Measurements from ENCODE around the gene KCNQ1OT1.

KCNQ1OT1 gene

DNA sequence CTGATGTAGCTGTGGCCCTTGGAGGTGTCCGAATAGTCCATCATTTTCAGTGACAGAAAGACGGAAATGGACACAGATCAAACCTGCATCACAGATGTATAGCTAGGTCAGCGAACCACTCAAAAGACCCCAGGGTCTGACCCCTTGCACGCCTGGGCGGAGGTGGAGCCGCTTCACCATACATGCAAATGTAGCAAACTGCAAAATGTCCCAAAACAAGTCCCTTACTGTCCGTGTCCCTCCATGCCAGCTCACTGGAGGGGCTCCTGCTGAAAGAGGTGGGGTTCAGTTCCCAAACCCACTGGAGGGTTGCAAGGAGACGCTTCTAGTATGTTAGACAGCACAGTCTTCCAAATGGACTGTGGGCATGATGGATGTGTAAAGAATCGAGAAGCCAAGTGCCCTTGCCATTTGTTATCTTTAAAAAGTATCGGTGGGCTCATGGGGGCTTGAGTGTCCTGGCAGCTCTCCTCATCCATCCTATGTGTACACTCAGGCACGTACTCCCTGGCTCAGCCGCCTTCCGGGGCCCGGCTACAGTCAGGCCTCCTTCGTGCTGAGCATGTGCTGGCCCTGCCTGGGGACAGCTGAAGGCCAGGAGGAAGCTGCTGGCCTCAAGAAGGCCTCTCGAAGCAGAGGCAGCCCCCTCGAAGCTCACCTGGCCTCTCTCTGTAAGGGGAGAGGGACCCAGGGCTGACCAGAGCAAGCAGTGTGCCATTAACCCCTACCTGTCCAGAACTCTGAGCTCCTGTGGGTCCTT is 20.2 kb upstream of the KCNQ1OT1 start:
- DNase-seq, result no peak

DNA sequence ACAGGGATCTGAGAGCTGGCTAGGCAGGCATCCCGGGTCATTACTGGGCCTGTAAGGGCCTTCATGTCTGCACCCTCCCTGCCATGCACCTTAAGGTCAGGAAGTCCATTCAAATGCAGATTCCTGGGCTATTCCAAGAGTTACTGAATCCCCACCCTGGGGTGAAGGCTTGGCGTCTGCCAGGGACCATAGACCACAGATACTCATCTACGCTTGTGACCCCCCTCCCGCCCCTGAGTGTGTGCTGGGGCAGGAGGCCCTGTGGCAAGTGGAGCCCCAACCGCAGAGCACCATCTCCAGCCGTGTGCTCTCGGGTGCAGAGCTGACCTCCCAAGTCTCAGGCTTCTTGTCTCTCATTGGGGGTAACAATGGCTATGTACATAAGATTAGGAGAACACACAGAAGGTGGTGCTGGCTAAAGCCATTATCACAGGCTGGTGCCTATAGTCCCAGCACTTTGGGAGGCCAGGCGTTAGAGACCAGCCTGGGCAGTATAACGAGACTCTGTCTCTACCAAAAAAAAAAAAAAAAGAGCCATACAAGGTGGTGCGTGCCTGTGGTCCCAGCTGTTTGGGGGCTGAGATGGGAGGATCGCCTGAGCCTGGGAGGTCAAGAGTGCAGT is 19.1 kb upstream of the KCNQ1OT1 start:
- DNase-seq, result no peak

GRCh38 chr11:2717561-2718325 is 17.9 kb upstream of the KCNQ1OT1 start:
- DNase-seq, result no peak

DNA sequence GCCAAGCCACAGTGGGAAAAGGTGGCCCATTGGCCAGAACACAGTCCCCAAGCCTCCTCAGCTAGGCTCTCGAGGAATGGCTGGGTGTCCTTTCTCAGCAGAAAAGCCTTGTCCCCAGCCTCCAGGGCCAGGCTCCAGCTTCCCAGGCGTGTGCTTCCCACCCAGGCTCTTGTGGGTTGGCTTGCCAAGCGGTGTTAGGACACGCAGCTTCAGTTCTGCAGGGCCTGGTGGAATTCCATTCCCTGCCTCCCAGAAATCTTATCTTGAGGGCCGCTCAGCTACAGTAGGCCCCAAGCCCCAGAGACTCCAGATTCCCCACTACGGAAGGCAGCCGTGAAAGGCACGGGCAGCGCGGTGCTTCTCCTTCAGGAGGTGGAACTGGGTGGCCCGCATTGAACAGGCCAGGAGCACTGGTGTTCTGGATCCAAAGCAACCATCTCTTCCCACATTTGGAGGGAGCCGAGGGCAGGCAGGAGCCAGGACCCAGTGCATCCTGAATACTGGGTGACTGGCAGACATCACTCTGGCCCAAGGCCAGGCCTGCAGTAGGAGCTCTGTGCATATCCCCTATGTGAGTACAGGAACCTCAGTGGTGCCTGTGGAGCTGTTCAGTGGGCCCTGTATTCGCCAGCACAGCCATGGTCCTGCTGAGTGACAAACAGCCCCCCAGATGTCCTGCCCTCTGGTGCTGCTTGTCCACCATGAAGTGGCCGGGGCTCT is 16.7 kb upstream of the KCNQ1OT1 start:
- DNase-seq, result no peak

DNA sequence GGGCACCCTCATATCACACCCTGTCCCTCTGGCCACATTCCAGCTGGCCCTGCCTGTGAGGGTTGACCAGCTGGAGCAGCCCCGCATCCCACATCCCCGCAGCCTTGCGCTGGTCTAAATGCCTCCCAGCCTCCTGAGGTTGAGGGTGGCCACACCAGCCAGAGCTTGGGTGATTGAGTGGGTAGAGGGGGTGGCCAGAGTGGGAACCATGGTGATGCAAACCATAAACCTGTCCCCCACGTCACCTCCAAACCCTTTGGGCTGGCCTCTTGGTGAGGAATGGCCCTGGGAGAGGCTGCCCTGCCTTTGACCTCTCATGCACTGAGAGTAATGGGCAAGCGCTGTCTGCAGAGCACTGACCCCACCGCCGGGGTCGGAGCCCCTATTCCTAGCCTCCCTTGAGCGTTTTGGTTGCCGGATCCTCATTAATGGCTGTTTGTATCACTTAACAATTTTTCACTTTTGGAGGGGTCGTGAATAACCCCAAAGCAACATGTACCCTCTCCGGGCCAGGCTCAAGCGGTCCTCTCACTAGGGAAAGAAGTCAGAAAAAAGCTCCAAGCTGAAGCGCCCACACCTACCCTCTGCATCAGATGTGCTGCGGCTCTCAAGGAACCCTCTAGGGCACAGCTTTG is 16.0 kb upstream of the KCNQ1OT1 start:
- no peak for DNase-seq

DNA sequence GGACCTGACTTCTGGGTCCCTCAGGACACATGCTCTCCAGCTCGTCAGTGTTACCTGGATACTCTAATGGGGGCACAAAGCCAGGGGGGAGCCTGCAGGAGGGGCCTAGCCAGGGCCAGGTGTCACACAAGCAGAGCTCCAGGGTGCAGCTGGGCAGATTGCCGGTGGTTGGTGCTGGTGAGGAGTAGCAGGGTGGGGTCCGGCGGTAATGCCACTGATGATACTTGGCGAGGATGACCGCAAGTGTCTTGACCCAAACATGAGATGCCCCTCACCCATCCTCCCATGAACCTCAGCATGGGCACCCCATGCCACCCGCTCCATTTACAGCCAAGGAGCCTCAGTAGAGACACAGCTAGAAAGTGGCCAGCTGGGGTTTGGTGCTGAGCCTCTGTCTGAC is 15.1 kb upstream of the KCNQ1OT1 start:
- DNase-seq, result no peak

DNA sequence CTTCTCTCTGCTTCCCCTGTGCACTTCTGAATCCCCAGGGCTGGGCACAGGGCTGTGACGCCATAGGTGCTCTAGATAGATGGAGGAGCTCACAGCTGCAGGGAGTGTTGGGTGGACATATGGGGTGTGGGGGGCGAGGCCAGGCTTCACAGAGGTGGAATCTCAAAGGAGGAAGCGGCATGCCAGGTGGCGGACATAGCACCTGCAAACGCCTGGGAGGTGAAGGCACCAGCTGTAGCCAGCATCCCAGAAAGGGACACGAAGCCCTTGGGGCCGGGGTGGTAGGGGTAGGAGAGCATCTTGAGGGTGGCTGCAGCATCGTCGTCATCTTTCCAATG is 14.6 kb upstream of the KCNQ1OT1 start:
- no peak for DNase-seq

DNA sequence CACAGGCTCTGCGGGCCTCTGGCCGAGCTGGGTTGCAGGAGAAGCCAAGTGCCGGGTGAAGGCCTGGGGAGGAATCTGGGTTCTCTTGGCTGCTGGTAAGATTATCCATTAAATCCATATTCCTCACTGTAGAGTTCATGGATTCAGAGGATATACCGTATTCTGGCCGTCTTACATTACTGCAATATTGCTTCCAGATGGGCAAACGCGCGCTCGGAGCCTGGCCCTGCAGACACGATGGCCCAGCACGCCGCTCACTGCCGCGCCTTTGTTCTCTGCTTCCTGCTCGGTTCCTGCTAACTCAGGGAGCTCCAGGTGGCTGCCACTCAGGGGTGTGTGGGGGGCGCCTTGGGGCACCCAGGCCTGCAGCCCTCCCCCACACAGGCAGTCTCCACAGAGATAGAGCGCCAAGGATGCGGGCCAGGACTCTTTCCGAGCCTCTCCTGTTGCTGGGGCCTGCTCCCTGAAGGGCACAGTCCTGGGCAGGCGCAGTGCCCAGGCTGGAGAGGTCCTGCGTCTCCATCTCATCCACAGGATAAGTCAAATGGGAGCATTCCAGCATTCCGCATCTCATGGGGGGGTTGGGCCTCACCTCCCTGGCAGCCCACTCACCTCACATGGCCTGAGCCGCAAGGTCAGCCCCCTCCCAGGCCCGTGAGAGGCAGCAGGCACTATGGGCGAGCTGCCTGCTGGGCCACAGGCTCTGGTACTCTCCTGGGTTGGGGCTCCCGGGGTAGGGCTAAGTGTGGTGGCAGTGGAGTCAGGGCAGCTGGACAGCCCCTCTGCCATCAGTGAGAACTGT is 14.1 kb upstream of the KCNQ1OT1 start:
- no peak for DNase-seq

DNA sequence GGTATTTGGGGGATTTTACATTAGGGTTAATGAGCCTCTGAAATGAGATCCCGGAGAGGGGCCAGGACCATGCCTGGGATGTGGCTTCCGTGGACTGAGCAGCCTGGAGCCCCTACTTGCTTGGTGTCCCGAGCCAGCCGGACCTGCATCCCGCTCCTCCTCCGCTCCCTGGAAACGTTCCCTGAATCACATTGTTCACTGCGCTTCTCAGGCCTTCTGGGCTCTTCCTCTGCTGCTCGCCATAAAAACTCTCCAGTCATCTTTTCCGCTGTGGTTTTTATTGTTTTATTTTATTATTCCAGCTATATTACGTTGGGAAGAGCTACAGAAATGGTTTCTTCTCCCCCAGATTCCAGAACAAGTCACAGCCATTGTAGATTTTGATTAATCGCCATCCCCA is 13.3 kb upstream of the KCNQ1OT1 start:
- no peak for DNase-seq

GRCh38 chr11:2711161-2711560 is 11.4 kb upstream of the KCNQ1OT1 start:
- DNase-seq, result no peak

GRCh38 chr11:2709429-2709828 is 9.6 kb upstream of the KCNQ1OT1 start:
- DNase-seq, result no peak

DNA sequence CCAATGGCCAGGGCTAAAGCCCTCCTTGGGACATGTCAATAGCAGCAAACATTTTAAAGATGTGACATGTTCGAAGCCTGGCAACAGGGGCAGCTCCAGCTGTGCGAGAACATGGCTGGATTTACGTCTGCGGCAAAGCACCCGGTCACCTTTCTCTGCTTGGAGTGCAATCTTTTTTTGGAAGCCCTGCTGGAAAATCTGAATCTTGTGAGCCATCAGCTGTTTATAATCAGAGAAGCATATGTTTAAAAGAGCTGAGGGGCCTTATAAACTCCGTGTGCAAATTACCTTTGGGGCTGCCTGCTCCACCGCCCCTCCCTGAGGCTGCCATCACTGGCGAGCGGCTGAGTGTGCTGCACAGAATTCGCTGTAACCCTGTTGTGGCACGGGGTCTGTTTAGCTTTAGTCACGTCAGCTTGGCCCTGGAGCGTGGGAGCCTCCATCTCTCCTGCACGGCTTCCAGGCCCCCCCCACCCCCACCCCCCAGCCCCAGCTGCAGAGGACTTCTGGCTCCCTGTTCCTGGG is 9.0 kb upstream of the KCNQ1OT1 start:
- DNase-seq, result no peak

- no peak for DNase-seq
These were observed 8.4 kb upstream of the KCNQ1OT1 start for GRCh38 chr11:2708151-2708581.

DNA sequence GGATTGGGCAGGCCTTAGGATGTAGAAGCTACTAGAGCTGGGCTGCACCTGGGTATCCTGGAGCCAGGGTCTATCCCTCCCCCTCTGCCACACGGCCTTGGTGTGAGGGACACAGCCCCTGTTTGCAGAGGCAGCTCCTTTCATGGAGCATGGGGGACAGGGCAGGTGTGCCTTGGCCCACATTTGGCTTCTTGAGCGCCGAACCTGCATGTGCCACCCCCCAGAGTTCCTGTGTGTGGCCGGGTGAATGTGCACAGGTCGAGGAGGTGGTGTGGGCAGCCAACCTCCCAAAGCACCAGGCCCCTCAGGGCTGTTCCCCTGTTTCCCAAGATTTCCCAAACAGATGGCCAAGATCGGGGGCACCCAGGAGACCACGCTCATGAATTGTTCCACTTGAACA is 7.9 kb upstream of the KCNQ1OT1 start:
- DNase-seq, result no peak

- DNase-seq, result no peak
These were observed 6.5 kb upstream of the KCNQ1OT1 start for GRCh38 chr11:2706321-2706720.

DNA sequence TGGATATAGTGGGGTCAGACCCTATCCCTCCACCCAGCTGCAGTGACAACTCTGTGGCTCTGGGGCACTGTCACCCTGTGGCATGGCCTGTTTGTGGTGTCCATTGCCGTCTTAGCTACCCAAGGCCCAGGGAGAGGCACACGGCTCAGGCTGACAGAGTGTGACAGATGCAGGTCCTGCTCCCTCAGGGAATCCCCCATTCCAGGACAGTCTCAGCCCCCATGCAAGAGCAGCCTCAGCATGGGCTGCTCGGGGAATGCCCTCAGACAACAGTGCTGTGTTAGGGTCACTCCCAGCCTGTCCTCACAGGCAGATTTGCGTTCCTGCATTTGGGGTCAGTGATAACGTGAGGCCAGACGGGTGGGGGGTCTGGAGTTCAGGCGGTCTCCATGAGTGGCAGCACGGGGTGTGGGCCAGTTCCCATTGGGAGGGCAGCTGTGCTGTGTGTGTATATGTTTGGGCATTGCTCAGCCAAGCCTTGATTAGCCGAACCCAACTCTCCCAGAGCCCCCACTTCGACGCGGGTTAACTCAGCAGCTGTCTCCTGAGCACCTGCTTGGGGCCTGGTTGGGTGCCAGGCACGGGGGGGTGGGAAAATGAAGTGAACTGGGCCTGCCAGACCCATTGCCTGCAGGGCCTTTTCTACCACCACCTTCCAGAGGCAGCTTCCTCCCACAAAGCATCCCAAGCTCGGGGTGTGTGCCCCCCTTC is 5.3 kb upstream of the KCNQ1OT1 start:
- DNase-seq, result no peak

DNA sequence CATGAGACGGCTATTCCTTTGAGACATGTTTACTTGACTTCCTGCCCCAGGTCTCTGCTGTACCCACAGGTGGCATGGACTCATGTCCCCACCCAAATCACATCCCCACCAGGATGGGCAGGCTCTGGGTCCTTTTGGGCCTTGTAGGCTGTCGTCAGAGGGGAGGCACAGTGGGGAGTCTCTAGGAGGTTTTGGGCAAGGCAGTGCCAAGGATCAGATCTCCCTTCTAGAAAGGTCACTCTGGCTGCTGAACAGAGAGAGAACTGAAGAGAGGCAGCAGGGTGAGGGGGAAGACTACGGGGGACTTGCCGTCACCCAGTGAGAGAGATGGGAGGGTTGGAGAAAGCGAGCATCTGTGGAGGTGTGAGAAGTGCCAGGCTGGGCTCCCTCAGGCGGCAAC is 4.6 kb upstream of the KCNQ1OT1 start:
- DNase-seq, result no peak

DNA sequence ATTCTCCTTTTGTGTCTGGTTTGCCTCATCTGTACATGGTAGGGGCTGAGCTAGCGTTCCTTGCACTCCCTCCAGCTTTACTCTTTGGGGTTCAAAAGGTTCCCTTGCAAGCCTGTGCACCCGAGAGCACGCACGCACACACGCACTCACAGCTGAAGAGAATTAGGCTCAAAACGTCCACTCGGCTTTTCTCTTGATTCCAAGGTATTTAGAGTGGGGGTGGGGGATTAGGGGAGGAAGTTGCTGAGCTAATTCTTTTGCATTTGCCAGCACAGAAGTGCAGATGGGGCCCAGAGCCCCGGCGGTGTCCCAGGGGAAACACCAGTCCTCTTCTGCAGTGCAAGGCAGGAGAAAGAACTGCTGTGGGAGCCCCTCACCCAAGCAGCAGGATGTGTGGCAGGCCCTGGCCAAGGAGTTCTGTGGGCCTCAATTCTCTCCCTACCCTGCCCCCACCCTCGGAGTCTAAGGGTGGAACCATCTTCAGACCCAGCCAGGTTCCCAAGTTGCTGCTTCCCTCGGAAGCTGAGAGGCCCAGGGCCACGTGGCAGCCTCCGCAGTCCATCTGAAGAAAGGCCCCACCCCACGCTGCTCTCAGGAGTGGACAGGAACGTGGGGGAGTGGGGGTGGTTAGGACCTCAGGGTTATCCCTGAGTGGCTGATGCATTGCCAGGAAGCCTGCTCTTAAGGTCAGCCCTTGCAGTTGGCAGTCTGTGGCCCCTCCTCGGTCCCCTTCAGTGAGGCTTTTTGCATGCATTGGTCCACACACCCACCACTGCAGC is 3.8 kb upstream of the KCNQ1OT1 start:
- no peak for DNase-seq

- DNase-seq, result no peak
These were observed 3.1 kb upstream of the KCNQ1OT1 start for GRCh38 chr11:2702771-2703362.

GRCh38 chr11:2701898-2702434 is 2.2 kb upstream of the KCNQ1OT1 start:
- no peak for DNase-seq

Measured in activated T-cell treated with anti-CD3 and anti-CD28 coated beads, Interleukin-2, amount 50 U/mL, for 48 hours (primary cell).